HAP-1 (cell line): ENCODE data around the gene FHIT.
A peak's percentile ranks its signal among the peaks of the same experiment; 100 is the strongest.
"Not testable (repeated sequence)": the region's sequence is repeated elsewhere in the genome, so short reads cannot be mapped to it uniquely, and the experiment has no call there.

Experiments used
- DNase-seq, 2 experiments: peaks; one replicate each; pipeline ENCODE4 v3.0.0-alpha.2; 2016 to 2020; ENCODE audit warnings: low spot score in 2 of 2
- H3K27me3 ChIP-seq: fragments of 250-450 bp; sonication (Bioruptor Pico); 2 replicates; pipeline ENCODE4 v1.5.1; 2020; ENCODE audit warnings: low read depth, mild to moderate bottlenecking, moderate library complexity
- H3K36me3 ChIP-seq: fragments of 250-450 bp; sonication (Bioruptor Pico); replicated peaks from 2 replicates; pipeline ENCODE4 v1.5.1; 2020; ENCODE audit warnings: mild to moderate bottlenecking
- H3K4me1 ChIP-seq: fragments of 250-450 bp; sonication (Bioruptor Pico); 2 replicates; pipeline ENCODE4 v1.5.1; 2020; ENCODE audit warnings: mild to moderate bottlenecking
- H3K4me3 ChIP-seq: fragments of 250-450 bp; sonication (Bioruptor Pico); 2 replicates; pipeline ENCODE4 v1.5.1; 2020; ENCODE audit warnings: mild to moderate bottlenecking, moderate library complexity
- H3K9me3 ChIP-seq: fragments of 250-450 bp; sonication (Bioruptor Pico); 2 replicates; pipeline ENCODE4 v1.5.1; 2020; ENCODE audit warnings: mild to moderate bottlenecking, moderate library complexity
- in situ Hi-C: fragments of 300-500 bp; cut with MboI; formaldehyde crosslinking; loops from 3 replicates; pipeline ENCODE4 v1.14.3; 2020; ENCODE audit warnings: low sequenced_read_pairs, inconsistent platforms, mixed read lengths

The FHIT gene

GRCh38 chr3:60912142-60912541 is 339.1 kb downstream of the FHIT start:
- no peak for DNase-seq
- H3K4me1 ChIP-seq, result no peaks in the 10 kb centered on the region
- H3K9me3 ChIP-seq, result no peaks in the 10 kb centered on the region
- in situ Hi-C loops, result no loop called here
- H3K36me3 ChIP-seq, result no peaks in the 10 kb centered on the region
- no peaks in the 10 kb centered on the region for H3K27me3 ChIP-seq
- no peak overlapping the region for H3K4me3 ChIP-seq

- H3K36me3 ChIP-seq, result no peaks in the 10 kb centered on the region
- no peaks in the 10 kb centered on the region for H3K4me1 ChIP-seq
- H3K4me3 ChIP-seq, result no peak overlapping the region
- no peak for DNase-seq
- no peaks in the 10 kb centered on the region for H3K27me3 ChIP-seq
- H3K9me3 ChIP-seq, result no peaks in the 10 kb centered on the region
- in situ Hi-C loops, result no loop called here
Measured at GRCh38 chr3:60909526-60909925, 341.7 kb downstream of the FHIT start.

- in situ Hi-C loops, result no loop called here
- Histone ChIP-seq H3K27me3 (no peaks in the 10 kb centered on the region), H3K4me1 (no peaks in the 10 kb centered on the region), H3K36me3 (no peaks in the 10 kb centered on the region), H3K9me3 (no peaks in the 10 kb centered on the region), H3K4me3 (no peak overlapping the region)
- no peak for DNase-seq
Measured at GRCh38 chr3:60906283-60906682, 345.0 kb downstream of the FHIT start.

GRCh38 chr3:60898321-60898720 is 352.9 kb downstream of the FHIT start:
- H3K4me3 ChIP-seq, result no peak overlapping the region
- no peak for DNase-seq
- in situ Hi-C loops, result no loop called here

GRCh38 chr3:60893946-60894345 is 357.3 kb downstream of the FHIT start:
- no peak for DNase-seq
- Histone ChIP-seq H3K4me3 (no peak overlapping the region), H3K27me3 (no peaks in the 10 kb centered on the region), H3K36me3 (no peaks in the 10 kb centered on the region), H3K4me1 (no peaks in the 10 kb centered on the region), H3K9me3 (no peaks in the 10 kb centered on the region)
- in situ Hi-C loops, result no loop called here

More at GRCh38 chr3:60898321-60898720, 352.9 kb downstream of the FHIT start:
- no peaks in the 10 kb centered on the region for H3K9me3 ChIP-seq
- H3K4me1 ChIP-seq, result no peaks in the 10 kb centered on the region
- H3K27me3 ChIP-seq, result no peaks in the 10 kb centered on the region
- no peaks in the 10 kb centered on the region for H3K36me3 ChIP-seq

- Histone ChIP-seq H3K4me3 (no peak overlapping the region), H3K9me3 (no peaks in the 10 kb centered on the region), H3K4me1 (no peaks in the 10 kb centered on the region; the same call in 1 of the 2 replicates), H3K36me3 (no peaks in the 10 kb centered on the region), H3K27me3 (no peaks in the 10 kb centered on the region)
- in situ Hi-C loops, result no loop called here
- DNase-seq, result no peak
Measured at GRCh38 chr3:60890226-60890625, 361.0 kb downstream of the FHIT start.

GRCh38 chr3:60888952-60889351 is 362.3 kb downstream of the FHIT start:
- H3K4me1 ChIP-seq, in situ Hi-C loops, H3K4me3 ChIP-seq, H3K27me3 ChIP-seq, H3K9me3 ChIP-seq, H3K36me3 ChIP-seq, DNase-seq: not testable (repeated sequence)

GRCh38 chr3:60887574-60887973 is 363.7 kb downstream of the FHIT start:
- H3K9me3 ChIP-seq, result no peaks in the 10 kb centered on the region
- no peaks in the 10 kb centered on the region; the same call in 1 of the 2 replicates for H3K4me1 ChIP-seq
- H3K27me3 ChIP-seq, result no peaks in the 10 kb centered on the region
- DNase-seq, result no peak
- no peaks in the 10 kb centered on the region for H3K36me3 ChIP-seq
- in situ Hi-C loops, result no loop called here
- H3K4me3 ChIP-seq, result no peak overlapping the region

GRCh38 chr3:60886518-60886917 is 364.7 kb downstream of the FHIT start:
- in situ Hi-C loops, result no loop called here
- H3K4me3 ChIP-seq, result no peak overlapping the region

GRCh38 chr3:60884005-60884404 is 367.2 kb downstream of the FHIT start:
- DNase-seq, result no peak
- in situ Hi-C loops, result no loop called here
- Histone ChIP-seq H3K4me1 (no peaks in the 10 kb centered on the region; the same call in 1 of the 2 replicates), H3K27me3 (no peaks in the 10 kb centered on the region), H3K9me3 (no peaks in the 10 kb centered on the region; the same call in 1 of the 2 replicates), H3K36me3 (no peaks in the 10 kb centered on the region), H3K4me3 (no peak overlapping the region)

More at GRCh38 chr3:60886518-60886917, 364.7 kb downstream of the FHIT start:
- DNase-seq, result peak in 1 of 2 experiments; percentile 8
- Histone ChIP-seq H3K9me3 (no peaks in the 10 kb centered on the region), H3K4me1 (no peaks in the 10 kb centered on the region; the same call in 1 of the 2 replicates), H3K36me3 (no peaks in the 10 kb centered on the region), H3K27me3 (no peaks in the 10 kb centered on the region)

GRCh38 chr3:60877188-60877587 is 374.1 kb downstream of the FHIT start:
- Histone ChIP-seq H3K27me3 (no peaks in the 10 kb centered on the region), H3K4me3 (no peak overlapping the region), H3K36me3 (no peaks in the 10 kb centered on the region), H3K9me3 (no peaks in the 10 kb centered on the region; the same call in 1 of the 2 replicates), H3K4me1 (no peaks in the 10 kb centered on the region)
- no peak for DNase-seq
- in situ Hi-C loops, result no loop called here

- no peak for DNase-seq
- no peaks in the 10 kb centered on the region for H3K36me3 ChIP-seq
- in situ Hi-C loops, result no loop called here
- H3K4me3 ChIP-seq, result no peak overlapping the region
- no peaks in the 10 kb centered on the region for H3K9me3 ChIP-seq
- H3K27me3 ChIP-seq, result no peaks in the 10 kb centered on the region
- H3K4me1 ChIP-seq, result no peaks in the 10 kb centered on the region
Measured at GRCh38 chr3:60870396-60870795, 380.9 kb downstream of the FHIT start.

GRCh38 chr3:60867200-60867599 is 384.1 kb downstream of the FHIT start:
- H3K4me3 ChIP-seq, result no peak overlapping the region
- in situ Hi-C loops, result no loop called here
- H3K9me3 ChIP-seq, result no peaks in the 10 kb centered on the region
- DNase-seq, result peak in 1 of 2 experiments; percentile 9
- H3K36me3 ChIP-seq, result no peaks in the 10 kb centered on the region
- H3K27me3 ChIP-seq, result no peaks in the 10 kb centered on the region
- H3K4me1 ChIP-seq, result no peaks in the 10 kb centered on the region

- Histone ChIP-seq H3K4me3 (no peak overlapping the region), H3K9me3 (no peaks in the 10 kb centered on the region), H3K36me3 (no peaks in the 10 kb centered on the region), H3K27me3 (no peaks in the 10 kb centered on the region), H3K4me1 (no peaks in the 10 kb centered on the region)
- in situ Hi-C loops, result no loop called here
- no peak for DNase-seq
Measured at GRCh38 chr3:60856257-60857046, 394.8 kb downstream of the FHIT start.
